ENCODE measurements around the gene SLC49A3. TPM values are rescaled to one million over a fixed set of nuclear protein-coding genes. Genes with fewer than 3 reads are reported as not detected.

The SLC49A3 gene
- total RNA-seq, 1 donor from 2014 or later = 3.3 TPM

- TF ChIP-seq, protein P1, sequence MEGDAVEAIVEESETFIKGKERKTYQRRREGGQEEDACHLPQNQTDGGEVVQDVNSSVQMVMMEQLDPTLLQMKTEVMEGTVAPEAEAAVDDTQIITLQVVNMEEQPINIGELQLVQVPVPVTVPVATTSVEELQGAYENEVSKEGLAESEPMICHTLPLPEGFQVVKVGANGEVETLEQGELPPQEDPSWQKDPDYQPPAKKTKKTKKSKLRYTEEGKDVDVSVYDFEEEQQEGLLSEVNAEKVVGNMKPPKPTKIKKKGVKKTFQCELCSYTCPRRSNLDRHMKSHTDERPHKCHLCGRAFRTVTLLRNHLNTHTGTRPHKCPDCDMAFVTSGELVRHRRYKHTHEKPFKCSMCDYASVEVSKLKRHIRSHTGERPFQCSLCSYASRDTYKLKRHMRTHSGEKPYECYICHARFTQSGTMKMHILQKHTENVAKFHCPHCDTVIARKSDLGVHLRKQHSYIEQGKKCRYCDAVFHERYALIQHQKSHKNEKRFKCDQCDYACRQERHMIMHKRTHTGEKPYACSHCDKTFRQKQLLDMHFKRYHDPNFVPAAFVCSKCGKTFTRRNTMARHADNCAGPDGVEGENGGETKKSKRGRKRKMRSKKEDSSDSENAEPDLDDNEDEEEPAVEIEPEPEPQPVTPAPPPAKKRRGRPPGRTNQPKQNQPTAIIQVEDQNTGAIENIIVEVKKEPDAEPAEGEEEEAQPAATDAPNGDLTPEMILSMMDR (conservative IDR thresholded peaks at IDR 0.05) = no peak
- Mint-ChIP-seq H3K4me1 (ENCODE audit: unreplicated experiment) (peaks cover 7% of the 10 kb centered on the region), H3K9me3 (no peaks in the 10 kb centered on the region), H3K27me3 (no peaks in the 10 kb centered on the region), H3K27ac (peak overlapping the region; percentile 29), H3K4me3 (no peak overlapping the region), H3K36me3 (peaks cover 7% of the 10 kb centered on the region)
- DNase-seq (ENCODE audit: extremely low spot score, unreplicated experiment) = no peak
Measured at GRCh38 chr4:717601-718320, 28.8 kb upstream of the SLC49A3 start.

GRCh38 chr4:714087-714486 lies 25.1 kb upstream of the SLC49A3 start:
- Mint-ChIP-seq H3K4me3 (no peak overlapping the region), H3K27me3 (no peaks in the 10 kb centered on the region), H3K9me3 (no peaks in the 10 kb centered on the region), H3K27ac (no peak overlapping the region), H3K36me3 (peaks cover 16% of the 10 kb centered on the region), H3K4me1 (ENCODE audit: unreplicated experiment) (peaks cover 19% of the 10 kb centered on the region)
- DNase-seq (ENCODE audit: extremely low spot score, unreplicated experiment) = no peak
- TF ChIP-seq, protein P1 (conservative IDR thresholded peaks at IDR 0.05) = no peak

DNA sequence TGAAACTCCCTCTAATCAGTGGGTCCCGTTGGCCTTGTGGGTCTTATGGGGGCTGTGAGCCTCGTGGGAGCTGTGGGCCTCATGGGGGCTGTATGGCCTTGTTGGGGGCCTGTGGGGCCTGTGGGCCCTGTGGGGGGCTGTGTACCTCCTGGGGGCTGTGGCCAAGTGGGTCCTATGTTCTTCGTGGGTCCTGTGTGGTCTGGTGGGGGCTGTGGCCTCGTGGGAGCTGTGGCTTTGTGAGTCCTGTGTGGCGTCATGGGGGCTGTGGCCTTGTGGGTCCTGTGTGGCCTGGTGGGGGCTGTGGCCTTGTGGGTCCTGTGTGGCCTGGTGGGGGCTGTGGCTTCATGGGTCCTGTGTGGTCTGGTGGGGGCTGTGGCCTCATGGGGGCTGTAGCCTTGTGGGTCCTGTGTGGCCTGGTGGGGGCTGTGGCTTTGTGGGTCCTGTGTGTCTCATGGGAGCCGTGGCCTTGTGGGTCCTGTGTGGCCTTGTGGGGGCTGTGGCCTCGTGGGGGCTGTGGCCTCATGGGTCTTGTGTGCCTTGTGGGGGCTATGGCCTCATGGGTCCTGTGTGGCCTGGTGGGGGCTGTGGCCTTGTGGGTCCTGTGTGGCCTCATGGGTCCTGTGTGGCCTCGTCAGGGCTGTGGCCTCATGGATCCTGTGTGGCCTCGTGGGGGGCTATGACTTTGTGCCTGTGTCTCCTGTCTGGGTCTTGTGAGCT lies 24.1 kb upstream of the SLC49A3 start:
- H3K27me3 Mint-ChIP-seq = no peaks in the 10 kb centered on the region
- H3K9me3 Mint-ChIP-seq = no peaks in the 10 kb centered on the region
- TF ChIP-seq, protein P1 (conservative IDR thresholded peaks at IDR 0.05) = no peak
- DNase-seq (ENCODE audit: extremely low spot score, unreplicated experiment) = no peak
- H3K4me3 Mint-ChIP-seq = no peak overlapping the region
- no peak overlapping the region for H3K27ac Mint-ChIP-seq
- peaks cover 26% of the 10 kb centered on the region for H3K4me1 Mint-ChIP-seq (ENCODE audit: unreplicated experiment)
- H3K36me3 Mint-ChIP-seq = peaks cover 22% of the 10 kb centered on the region

DNA sequence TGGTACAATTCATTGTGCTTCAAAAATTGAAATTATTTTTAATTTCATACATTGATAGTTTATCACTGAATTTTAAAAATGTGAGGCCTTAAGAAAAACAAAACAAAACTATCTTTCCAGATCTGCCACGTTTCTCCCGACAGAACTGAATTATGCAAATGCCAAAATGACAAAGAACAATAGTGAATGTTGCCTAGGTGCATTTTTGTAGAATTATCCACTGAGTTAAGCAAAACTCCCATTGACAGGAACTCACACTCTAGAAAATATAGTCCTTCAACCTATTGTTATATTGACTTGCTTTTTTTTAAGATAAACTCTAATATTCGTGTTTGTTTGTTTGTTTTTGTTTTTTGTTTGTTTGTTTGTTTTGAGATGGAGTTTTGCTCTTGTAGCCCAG lies 23.1 kb upstream of the SLC49A3 start:
- no peak overlapping the region for H3K4me3 Mint-ChIP-seq
- H3K4me1 Mint-ChIP-seq (ENCODE audit: unreplicated experiment) = peaks cover 19% of the 10 kb centered on the region
- no peaks in the 10 kb centered on the region for H3K27me3 Mint-ChIP-seq
- no peak overlapping the region for H3K27ac Mint-ChIP-seq
- DNase-seq (ENCODE audit: extremely low spot score, unreplicated experiment) = no peak
- TF ChIP-seq, protein P1 (conservative IDR thresholded peaks at IDR 0.05) = no peak
- H3K36me3 Mint-ChIP-seq = peaks cover 22% of the 10 kb centered on the region
- H3K9me3 Mint-ChIP-seq = no peaks in the 10 kb centered on the region

DNA sequence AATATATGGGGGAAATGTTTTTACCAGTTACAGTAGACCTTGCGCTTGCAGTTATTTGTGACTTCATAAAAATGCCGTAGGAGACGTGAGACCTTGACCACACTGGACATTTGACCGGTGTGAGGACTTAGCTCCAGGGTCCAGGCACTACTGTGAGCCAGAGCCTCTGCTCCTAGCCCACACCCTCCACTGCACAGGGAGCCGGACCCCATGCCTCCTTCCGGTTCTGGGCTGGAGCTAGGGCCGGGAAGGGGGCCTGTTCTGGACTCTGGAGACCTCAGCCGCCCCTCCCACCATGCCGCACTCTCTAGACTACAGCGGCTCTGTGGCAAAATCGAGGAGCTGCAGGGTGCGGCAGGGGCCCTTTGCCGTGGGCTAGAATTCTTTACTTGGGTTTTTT lies 22.0 kb upstream of the SLC49A3 start:
- Mint-ChIP-seq H3K9me3 (no peaks in the 10 kb centered on the region), H3K4me3 (peak overlapping the region; percentile 35), H3K4me1 (ENCODE audit: unreplicated experiment) (peaks cover 19% of the 10 kb centered on the region), H3K27ac (no peak overlapping the region), H3K27me3 (no peaks in the 10 kb centered on the region), H3K36me3 (peaks cover 22% of the 10 kb centered on the region)
- TF ChIP-seq, protein P1 (conservative IDR thresholded peaks at IDR 0.05) = no peak
- DNase-seq (ENCODE audit: extremely low spot score, unreplicated experiment) = no peak
